Kidney glomerular epithelial cell (primary cell): Measurements from ENCODE around the gene MCAT.
A peak's percentile ranks its signal among the peaks of the same experiment; 100 is the strongest.

Experiments
- DNase-seq: peaks from one replicate; lab custom pipeline; 2025; lab: John Stamatoyannopoulos, UW

MCAT gene, protein sequence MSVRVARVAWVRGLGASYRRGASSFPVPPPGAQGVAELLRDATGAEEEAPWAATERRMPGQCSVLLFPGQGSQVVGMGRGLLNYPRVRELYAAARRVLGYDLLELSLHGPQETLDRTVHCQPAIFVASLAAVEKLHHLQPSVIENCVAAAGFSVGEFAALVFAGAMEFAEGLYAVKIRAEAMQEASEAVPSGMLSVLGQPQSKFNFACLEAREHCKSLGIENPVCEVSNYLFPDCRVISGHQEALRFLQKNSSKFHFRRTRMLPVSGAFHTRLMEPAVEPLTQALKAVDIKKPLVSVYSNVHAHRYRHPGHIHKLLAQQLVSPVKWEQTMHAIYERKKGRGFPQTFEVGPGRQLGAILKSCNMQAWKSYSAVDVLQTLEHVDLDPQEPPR

DNA sequence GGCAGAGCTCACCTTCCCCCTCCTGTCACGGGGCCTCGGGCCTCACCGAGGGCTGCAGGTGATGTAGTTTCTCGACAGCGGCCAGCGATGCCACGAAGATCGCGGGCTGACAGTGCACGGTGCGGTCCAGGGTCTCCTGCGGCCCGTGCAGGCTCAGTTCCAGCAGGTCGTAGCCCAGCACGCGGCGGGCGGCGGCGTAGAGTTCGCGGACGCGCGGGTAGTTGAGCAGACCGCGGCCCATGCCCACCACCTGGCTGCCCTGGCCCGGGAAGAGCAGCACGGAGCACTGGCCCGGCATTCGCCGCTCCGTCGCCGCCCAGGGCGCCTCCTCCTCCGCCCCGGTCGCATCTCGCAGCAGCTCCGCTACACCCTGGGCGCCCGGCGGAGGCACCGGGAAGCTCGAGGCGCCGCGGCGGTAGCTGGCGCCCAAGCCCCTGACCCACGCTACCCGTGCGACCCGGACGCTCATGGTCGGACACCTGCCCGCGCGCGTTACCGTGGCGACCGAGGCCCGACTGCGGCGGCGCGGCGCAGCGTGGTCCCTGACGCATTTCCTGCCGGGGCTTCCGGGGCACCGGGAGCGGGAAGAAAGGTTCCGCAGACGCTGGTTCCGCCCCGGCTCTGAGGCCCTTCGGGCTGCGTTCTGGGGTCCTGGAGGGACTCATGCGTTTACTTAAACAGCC, at the start of gene MCAT:
Gene MCAT (minus strand): TSS at position 519 of the 683 bp plus-strand sequence. CDS start 50 bp downstream, at position 469.
- peak; percentile 37 for DNase-seq

DNA sequence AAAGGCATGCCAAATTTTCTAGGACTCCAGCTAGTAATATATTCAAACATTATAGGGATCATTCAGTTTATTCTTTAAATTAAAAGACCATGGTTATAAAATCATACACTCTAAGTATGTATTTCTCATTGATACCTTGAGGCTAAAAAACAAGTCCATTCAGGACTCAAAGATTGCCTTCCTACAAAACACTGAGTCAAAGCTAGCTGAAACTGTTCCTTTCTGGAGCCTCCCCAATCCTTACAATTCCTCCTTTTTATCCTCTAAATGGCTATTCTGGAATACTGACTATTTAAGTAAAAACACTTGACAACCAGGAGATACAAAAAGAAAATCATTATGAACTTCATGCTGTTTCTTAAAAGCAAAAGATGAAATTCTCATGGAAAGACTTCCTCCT, 48.6 kb upstream of the MCAT start:
- no peak for DNase-seq

DNA sequence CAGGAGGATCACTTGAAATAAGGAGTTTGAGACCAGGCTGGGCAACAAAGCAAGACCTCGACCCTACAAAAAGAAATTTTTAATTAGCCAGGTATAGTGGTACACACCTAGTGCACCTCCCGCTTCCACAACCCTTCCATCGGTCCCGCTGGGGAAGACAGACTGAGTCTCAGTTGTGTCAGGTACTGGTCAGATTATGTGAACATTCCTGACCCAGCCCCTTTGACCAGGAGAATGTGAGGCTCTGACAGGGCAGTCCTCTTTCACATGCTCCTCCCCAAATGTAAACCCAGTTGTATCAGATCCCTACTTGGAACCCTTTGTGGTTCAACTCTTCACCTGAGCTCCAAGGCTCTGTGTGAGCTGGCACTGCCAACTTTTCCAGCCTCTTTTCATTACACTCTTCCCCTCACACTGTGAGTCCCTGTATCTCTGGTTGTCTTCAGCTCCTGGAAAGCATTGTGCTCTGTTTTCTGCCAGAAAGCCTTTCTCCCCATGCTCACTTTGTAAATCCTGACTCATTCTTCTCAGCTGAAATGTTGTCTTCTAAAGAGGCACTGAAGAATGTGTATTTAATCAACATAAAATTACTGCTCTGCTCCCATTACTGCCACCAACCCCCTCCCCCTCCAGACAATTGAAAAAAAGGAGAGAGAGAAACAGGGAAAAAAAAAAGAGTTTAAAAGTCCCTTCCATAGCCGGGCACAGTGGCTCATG, 45.8 kb upstream of the MCAT start:
- DNase-seq: no peak

DNA sequence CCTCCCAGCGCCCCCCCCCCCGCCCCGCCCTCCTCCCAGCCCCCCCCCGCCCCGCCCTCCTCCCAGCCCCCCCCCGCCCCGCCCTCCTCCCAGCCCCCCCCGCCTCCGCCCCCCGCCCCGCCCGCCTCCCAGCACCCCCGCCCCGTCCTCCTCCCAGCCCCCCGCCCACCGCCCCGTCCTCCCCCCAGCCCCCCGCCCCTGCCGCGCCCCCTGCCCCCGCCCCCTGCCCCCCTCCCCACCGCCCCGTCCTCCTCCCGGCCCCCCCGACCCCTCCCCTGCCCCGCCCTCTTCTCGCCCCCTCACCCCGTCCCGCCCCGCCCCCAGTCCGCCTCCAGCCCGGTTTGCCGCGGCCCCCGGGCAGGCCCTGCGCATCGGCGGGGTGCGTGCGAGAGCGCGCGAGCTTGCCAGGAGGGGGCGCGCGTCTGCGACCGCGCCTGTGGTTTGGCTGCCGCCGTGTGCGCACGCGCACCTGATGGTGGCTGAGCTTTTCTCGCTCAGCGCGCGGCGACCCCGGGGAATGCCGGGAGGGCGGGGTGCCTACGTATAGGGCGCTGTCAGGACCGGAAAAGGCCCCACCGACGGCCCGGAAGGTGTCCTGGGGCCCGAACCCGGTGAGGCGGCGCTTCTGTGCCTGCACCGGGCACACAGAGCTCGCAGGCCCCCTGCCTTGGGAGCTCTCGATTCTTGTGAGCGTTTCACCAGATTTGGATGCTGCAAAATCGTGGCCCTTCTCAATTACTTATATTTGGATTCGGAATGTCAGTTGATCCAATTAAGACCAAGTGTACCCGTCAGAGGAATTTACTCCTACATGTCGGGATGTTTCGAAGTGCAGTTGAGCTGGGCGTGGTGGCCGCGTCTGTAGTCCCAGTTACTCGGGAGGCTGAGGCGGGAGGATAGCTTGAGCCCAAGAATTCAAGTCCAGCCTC, 44.2 kb upstream of the MCAT start:
- peak; percentile 90 for DNase-seq

DNA sequence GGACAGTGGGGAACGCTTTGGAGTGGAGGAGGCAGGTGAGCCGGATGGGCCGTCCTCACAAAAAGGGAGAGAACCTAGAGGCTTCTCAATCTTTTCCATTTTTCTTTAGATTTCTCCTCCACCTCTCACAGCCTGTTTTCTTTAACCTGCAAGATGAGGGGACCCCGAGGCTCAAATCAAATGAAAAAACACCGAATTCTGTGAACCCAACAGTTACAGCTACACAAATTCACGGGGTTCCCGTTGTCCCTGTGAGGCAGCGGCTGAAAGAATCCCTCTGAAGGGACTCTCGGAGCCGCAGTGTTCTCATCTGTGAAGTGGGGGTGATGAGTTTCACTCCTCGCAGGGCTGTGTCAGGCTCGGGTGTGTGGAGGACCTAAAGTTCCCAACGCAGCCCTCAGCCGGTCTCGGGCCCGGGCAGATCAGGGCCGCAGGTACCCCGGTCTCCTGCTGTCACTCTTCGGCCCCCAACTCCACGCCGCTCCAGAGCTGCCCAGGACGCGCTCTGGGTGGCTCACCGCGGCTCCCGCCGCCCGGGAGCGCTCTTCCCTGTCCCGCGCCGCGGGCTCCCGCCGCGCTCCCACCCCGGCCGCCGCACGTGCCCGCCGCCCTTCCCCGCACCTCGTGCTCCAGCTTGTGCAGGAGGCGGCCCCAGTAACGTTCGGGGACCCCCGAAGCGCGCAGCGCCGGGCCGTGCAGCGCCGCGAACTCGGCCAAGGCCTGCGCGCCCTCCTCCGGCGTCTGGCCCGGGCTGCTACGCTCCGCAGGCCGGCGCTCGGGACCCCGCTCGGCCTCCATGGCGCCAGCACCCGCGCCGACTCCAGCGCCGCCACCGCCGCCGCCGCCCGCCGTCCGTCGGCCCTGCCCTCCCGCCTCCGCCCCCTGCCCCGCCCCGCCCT, 43.3 kb upstream of the MCAT start, which contains the start of gene TTLL12:
Gene TTLL12 (minus strand): TSS at position 863 of the 899 bp plus-strand sequence. CDS start 65 bp downstream, at position 798.
- DNase-seq: no peak

DNA sequence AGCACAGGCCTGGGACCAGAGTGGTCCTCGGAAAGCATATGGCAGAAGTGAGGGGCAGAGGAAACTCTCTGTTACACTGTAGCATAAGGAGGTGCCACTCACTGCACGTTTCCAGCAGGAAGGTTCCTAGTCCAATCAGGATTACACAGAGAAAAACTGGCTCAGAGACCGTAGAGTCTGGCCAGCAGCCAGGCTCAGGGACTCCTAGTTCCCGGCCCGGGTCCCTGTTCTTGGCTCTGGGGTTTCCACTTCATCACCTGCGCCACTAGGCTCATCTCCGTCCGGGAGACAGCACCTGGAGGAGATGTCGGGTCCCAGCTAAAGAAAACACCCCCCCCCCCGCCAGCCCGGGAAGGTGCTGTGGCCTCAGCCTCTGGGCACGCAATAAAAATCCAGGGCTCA, 42.7 kb upstream of the MCAT start:
- DNase-seq: peak; percentile 17

DNA sequence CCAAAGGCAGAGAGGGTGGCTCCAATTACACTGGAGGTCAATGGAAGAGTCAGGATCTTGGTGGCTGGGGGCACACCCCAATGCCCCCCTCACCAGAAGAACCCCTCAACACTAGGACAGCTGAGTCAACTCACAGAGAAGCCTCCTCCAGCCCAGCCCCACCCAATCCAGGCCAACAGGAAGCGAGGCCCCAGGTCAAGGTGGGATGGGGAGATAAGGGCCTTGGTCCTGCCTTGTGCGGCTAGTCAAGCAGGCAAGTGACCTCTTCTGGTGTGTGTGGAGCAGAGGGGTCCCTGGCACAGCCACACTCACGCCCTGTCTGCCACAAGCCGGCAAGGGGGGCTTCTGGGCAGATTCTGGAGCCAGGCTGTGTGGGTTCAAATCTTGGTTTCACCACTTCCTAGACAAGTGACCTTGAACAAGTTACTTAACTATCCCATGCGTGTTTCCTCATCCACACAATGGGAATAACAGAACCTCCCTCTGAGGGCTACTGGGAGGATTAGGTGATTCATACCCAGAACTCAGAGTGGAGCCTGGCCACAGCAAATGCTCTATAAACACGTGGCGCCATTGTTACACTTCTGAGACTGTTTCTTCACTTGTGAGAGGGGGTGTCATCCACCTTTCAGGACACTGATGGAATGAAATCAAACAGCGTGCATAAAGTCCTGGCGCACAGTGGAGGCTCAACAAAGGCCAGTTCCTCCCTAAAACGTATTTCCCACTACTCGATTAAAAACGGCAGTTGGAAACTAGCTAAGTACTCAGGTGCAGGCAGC, 40.5 kb upstream of the MCAT start:
- DNase-seq: peak; percentile 10

DNA sequence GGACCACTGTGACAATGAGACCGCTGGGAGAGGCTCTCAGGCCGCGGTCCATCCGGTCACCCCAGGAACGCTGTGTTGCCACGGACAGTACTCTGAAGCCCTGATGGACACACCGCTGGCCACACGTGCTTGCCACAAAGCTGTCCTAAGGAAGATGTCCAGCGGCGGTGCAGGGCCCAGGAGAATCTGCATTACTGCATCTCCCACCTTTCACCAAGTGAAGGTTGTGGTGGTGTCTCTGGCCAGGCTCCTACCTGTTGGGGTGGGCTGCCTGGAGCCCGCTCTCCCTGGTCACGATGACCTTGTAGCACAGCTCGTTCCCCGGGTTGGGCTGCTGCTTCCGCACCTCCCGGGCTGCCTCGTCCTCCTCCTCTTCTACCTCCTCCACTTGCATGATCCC, 39.5 kb upstream of the MCAT start:
- no peak for DNase-seq

DNA sequence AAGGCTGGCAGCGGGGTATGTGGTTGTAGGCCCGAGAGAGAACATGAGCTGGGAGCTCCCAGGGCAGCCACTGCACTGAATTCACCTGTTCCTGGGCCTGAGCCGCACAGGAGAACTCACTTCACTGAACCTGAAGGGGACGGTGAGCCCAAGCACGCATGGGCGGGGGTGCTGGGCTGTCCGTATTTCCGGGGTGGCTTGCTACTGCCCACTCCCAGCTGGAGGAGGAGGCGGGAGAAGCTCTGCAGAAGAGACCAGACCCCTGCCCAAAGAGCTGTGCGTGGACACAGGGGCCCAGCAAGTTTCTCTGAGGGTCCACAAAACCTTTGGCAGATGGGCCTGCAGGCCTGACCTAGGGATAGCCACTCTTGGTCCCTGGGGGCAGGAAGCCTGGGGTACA, 38.9 kb upstream of the MCAT start:
- DNase-seq: no peak

DNA sequence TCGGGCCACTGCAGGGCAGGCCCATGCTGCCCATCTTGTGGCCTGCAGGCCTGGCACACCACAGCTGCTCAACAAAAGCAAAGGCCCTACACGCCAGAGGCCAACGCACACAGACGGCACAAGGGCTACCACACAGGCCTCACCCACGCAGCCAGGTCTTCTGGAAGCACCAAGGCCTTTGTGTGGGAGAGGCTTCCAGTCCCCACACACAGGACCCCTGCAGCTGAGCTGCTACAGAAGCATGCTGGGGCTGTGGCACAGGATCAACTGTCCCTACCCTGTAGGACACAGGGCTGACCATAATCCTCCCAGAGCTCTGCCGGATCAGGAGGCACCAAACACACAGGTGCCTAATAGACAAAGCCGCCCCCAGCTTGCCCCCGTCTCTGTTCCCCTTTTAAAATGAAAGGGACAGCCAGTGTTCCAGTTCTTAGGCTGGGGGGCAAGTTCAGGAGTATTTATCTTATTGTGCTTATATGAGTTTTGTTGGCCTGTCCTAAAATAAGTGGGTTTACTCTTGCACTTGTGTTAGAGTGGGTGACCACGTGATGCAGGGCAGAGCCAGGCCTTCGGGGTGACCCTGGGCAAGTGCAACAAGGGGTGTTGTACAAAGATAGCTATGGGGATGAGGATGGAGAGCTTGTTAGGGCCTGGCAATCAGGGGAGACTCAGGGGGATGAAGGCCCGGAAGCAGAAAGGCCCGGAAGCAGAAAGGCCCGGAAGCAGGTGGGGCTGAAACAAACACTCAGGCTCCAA, 38.3 kb upstream of the MCAT start:
- DNase-seq: no peak

DNA sequence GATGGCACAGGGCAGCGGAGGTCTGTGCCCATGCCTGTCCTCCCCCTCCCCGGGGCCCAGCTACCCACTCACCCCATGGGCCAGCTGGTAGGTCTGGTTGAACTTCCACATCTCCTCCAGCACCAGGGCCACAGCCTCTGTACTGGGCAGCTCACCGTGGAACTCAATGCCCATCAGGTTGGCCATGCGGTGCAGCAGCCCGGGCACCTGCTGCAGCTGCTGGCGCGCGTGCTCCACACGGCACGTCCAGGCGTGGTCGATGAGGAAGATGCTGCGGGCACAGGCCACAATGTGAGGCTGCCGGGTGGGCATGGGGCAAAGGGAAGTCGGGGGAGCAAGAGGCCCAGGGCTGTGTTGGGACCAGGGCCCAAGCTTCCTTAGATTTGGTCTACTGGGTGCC, 37.5 kb upstream of the MCAT start:
- no peak for DNase-seq

DNA sequence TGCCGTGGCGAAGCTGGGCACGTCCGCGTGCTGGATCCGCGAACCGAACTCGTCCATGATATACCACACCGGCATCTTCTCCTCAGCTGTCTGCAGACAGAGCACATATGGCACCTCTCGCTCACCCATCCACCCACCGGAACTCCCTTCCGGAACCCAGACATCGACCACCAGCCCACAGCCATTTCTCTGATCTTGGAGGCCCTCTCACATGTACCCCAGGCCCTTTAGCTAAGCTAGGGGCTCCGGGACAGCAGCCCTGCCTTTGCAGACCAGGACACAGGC, 36.7 kb upstream of the MCAT start:
- DNase-seq: no peak

DNA sequence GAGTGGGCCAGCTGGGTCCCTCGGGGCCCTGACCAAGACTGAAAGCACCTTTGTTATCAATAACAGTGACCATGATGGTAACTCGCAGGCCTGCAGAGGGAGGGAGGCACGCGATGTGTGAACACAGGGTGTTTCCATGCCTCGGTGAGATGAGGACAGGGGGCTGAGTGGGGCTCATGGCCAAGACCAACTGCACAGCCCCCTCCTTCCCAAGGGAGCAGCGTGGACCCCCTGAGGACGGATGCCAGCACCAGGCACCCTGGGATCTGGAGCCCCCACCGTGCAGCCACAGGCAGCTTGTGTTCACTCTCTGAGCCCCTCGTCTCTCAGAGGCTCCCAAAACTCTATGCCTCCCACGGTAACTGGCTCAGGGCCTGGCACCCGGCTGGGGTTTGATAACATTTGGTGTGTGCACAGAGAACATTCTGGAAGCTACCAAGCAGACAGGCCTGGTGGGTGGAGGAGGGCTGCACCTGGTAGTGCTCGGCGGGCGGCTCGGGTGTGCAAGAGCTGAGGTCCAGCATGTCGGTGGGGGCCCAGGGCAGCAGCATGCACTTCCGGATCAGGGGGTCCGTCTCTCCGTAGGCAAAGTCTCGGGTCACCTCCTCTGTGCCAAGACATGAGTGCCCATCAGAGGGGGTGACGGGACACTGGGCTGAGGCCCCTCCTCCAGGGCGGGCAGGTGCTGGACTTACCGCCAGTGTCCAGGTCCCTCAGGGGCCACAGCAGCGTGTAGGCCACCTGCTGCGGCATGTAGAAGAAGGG, 36.1 kb upstream of the MCAT start:
- no peak for DNase-seq

DNA sequence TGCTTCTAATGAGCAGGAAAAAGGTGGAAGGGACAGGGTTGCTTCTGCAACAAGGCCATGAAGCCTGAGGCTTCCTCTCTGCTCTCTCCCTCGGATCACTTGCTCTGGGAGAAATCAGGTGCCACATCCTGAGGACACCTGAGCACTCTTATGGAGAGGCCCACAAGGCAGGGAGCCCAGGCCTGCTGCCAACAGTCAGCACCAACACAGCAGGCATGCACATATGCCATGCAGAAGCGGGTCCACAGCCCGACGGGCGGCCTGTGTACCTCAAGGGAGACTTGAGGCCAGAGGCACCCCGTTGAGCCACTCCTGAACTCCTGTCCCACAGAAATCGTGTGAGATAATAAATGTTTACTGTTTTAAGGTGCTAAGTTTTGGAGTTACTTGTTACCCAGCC, 34.3 kb upstream of the MCAT start:
- no peak for DNase-seq

DNA sequence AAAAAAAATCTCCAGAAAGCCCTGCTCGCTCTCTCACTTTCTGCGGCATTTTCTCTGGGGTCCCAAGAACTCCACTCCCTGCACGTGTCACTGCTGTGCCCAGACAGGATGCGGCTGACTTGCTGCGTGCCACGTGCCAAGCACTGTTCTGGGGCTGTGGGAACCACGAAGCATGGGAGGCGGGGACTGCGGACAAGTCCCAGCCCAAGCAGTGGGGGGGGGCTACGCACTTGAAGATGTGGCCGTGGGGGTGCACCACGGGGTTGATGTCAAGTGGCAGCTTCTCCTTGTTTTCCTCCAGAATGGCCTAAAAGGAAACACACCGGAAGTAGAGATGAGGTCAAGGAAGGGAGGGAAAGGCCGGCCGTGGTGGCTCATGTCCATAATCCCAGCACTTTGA, 32.9 kb upstream of the MCAT start:
- no peak for DNase-seq

DNA sequence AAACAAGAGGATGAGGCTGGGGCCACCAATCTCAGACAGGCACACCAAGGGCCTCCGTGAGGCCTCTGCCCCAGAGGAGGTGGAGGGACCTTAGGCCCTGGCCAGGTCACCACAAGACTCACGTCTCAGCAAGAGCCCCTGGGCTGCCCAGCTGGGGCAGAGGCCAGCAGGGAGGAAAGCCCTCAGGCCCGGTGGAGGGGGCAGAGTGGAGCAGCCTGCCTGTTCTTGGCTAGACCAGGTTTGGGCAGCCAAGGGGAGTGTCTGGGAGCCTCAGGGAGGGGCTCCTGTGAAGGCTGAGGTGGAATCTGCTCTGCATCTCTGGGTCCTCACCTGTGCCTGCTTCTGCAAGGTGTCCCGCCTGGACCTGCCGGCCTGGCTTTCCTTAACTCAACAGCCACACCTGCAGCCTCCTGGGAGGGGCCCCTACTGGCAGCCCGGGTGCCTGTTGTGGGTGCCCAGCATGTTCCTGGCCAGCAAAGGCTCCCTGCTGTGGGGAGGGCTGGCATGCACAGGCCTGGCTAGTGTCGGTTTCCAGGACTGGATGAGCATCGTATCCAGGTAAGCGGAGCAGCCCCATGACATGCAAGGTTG, 31.8 kb upstream of the MCAT start:
- DNase-seq: no peak

DNA sequence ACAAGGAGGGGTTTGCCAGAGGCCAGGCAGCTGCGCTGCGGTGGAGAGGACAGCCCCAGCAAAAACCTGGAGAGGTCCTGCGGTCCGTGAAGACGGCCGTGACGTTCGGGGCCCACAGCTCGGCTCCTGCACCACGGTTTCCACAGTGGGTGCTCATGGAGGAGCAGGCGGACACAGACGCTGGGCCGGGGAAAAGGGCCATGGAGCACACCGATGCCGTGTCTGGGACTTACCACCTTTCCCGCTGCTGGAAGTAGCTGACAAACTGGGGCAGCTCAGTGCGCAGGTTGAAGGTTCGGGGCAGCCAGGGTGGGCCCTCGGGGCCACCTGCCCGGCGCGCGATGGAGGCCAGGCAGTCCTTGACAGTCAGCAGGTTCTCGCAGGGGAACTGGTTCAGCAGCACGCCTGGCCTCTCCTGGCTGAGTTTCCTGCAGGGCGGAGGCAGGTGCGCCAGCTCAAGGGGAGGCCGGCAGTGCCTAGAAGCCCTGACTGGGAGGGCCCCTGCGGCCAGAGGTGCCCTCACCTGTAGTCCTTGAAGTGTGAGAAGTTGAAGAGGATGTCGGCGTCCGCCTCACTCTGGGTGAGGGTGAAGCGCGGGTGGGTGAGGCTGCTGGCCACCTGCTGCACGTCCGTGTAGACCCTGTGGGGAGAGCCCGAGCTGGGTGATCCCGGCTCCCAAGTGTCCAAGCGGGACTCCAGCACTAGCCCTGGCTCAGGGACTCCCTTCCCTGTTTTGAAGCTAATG, 30.9 kb upstream of the MCAT start:
- DNase-seq: no peak
